Activated naive CD4-positive, alpha-beta T cell treated with anti-CD3 and anti-CD28 coated beads for 36 hours (primary cell): ENCODE results near the gene KIAA1755. TPM values are rescaled to one million over a fixed set of nuclear protein-coding genes. Genes with fewer than 3 reads are reported as not detected.
A peak's percentile ranks its signal among the peaks of the same experiment; 100 is the strongest.

Experiments
- CTCF ChIA-PET: fragments of 350-600 bp; sonication (Branson Sonifier 250); formaldehyde crosslinking; loops from one replicate; lab custom pipeline; 2021; ENCODE audit warnings: antibody characterized with exemption; lab: Charles Lee
- DNase-seq: peaks from one replicate; pipeline ENCODE4 v3.0.0-alpha.2; 2020
- H3K27ac Mint-ChIP-seq: one replicate; pipeline ENCODE4 v1.8.0; 2021; ENCODE audit warnings: mild to moderate bottlenecking, mixed read lengths
- H3K27me3 Mint-ChIP-seq: one replicate; pipeline ENCODE4 v1.8.0; 2021; ENCODE audit warnings: low read depth, mixed read lengths
- H3K36me3 Mint-ChIP-seq: one replicate; pipeline ENCODE4 v1.8.0; 2021; ENCODE audit warnings: low read depth, mixed read lengths
- H3K4me1 Mint-ChIP-seq: one replicate; pipeline ENCODE4 v1.8.0; 2021; ENCODE audit warnings: low read depth, mixed read lengths
- H3K4me3 Mint-ChIP-seq: one replicate; pipeline ENCODE4 v1.8.0; 2021; ENCODE audit warnings: mild to moderate bottlenecking, moderate library complexity, mixed read lengths
- H3K9me3 Mint-ChIP-seq: one replicate; pipeline ENCODE4 v1.8.0; 2021; ENCODE audit warnings: mixed read lengths
- intact Hi-C: fragments of 100-400 bp; cut with micrococcal nuclease; formaldehyde crosslinking; loops from one replicate; pipeline ENCODE4 v1.15.1; 2023
- total RNA-seq, 2 experiments: library from RNA; stranded (reverse); gene quantifications; one replicate each; pipeline ENCODE4 v1.2.3, GENCODE V29; 2021

The KIAA1755 gene
- not detected for total RNA-seq

- no peak within 1 kb of the TSS for H3K27ac Mint-ChIP-seq
- peaks cover 4% of the 10 kb centered on the region for H3K4me1 Mint-ChIP-seq
- H3K27me3 Mint-ChIP-seq: peaks cover 35% of the 10 kb centered on the region
- H3K36me3 Mint-ChIP-seq: no peaks in the 10 kb centered on the region
- no peaks in the 10 kb centered on the region for H3K9me3 Mint-ChIP-seq
- H3K4me3 Mint-ChIP-seq: no peak within 1 kb of the TSS
- CTCF ChIA-PET: no interaction called here
- intact Hi-C loops: no loop called here
- no peak for DNase-seq
Measured at GRCh38 chr20:38260378-38261053, at the start of gene KIAA1755. TSS of gene KIAA1755 (minus strand) at chr20:38260735. CDS start at chr20:38260500, 235 bp downstream.

- H3K9me3 Mint-ChIP-seq: no peaks in the 10 kb centered on the region
- CTCF ChIA-PET: no interaction called here
- no peak for DNase-seq
- no peak overlapping the region for H3K27ac Mint-ChIP-seq
- H3K36me3 Mint-ChIP-seq: no peaks in the 10 kb centered on the region
- H3K4me1 Mint-ChIP-seq: peaks cover 8% of the 10 kb centered on the region
- intact Hi-C loops: no loop called here
- H3K27me3 Mint-ChIP-seq: peaks cover 32% of the 10 kb centered on the region
- H3K4me3 Mint-ChIP-seq: no peak overlapping the region
Measured at GRCh38 chr20:38308447-38308846, 47.9 kb upstream of the KIAA1755 start.

GRCh38 chr20:38308047-38308438 lies 47.5 kb upstream of the KIAA1755 start:
- Mint-ChIP-seq H3K27me3 (peaks cover 36% of the 10 kb centered on the region), H3K4me3 (no peak overlapping the region), H3K27ac (no peak overlapping the region), H3K4me1 (peaks cover 8% of the 10 kb centered on the region), H3K36me3 (no peaks in the 10 kb centered on the region), H3K9me3 (no peaks in the 10 kb centered on the region)
- DNase-seq: no peak
- CTCF ChIA-PET: no interaction called here
- intact Hi-C loops: no loop called here

DNA sequence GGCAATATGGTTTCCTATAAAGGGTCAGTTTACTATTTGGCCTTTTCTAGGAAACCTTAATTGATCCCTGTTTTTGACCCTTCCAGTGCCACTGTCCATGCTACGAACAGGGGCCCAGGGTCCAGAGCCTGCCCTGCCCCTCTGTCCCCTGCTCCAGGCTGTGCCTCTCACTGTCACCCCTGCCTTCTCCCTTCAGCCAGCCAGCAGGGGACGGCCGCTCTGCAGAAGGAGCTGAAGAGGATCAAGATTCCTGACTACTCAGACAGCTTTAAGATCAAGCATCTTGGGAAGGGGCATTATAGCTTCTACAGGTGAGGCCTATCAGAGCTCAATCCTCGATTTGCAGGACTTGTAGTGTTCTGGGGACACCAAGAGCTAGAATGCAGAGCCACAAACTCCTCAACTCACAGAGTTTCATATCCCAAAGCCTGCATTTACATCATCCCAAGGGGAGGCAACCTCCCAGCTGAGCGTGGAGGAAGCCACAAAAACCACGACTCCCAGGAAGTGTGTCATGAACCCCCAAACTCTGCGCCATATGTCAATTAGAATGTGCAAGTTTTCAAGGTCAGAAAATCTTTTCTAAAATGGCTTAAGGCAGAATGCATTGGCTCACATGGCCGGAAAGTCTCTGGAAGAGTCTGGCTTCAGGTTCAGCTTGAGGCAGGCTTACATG lies 47.0 kb upstream of the KIAA1755 start:
- H3K36me3 Mint-ChIP-seq: no peaks in the 10 kb centered on the region
- peaks cover 41% of the 10 kb centered on the region for H3K27me3 Mint-ChIP-seq
- intact Hi-C loops: no loop called here
- no peaks in the 10 kb centered on the region for H3K9me3 Mint-ChIP-seq
- CTCF ChIA-PET: no interaction called here
- no peak overlapping the region for H3K4me3 Mint-ChIP-seq
- DNase-seq: no peak
- peaks cover 8% of the 10 kb centered on the region for H3K4me1 Mint-ChIP-seq
- no peak overlapping the region for H3K27ac Mint-ChIP-seq

DNA sequence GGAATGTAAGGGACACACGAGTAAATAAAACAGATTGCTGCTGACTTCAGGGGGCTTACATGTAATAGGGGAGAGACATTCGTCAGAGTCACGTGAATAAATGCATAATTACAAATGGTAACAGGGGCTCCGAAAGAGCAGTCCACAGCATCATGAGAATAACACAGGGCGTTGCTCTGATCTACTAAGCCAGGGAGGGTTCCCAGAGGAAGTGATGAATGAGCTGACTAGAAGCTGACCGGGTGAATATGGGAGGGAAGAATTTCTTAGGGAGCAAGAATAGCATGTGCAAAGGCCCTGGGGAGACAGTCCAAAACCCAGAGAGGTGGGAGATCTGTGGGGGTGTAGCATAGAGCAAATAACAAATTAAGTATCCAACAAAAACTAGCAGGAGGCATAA lies 45.8 kb upstream of the KIAA1755 start:
- Mint-ChIP-seq H3K4me3 (no peak overlapping the region), H3K27ac (no peak overlapping the region), H3K9me3 (no peaks in the 10 kb centered on the region), H3K4me1 (peaks cover 8% of the 10 kb centered on the region), H3K27me3 (peaks cover 48% of the 10 kb centered on the region), H3K36me3 (no peaks in the 10 kb centered on the region)
- DNase-seq: no peak
- CTCF ChIA-PET: no interaction called here
- intact Hi-C loops: no loop called here

DNA sequence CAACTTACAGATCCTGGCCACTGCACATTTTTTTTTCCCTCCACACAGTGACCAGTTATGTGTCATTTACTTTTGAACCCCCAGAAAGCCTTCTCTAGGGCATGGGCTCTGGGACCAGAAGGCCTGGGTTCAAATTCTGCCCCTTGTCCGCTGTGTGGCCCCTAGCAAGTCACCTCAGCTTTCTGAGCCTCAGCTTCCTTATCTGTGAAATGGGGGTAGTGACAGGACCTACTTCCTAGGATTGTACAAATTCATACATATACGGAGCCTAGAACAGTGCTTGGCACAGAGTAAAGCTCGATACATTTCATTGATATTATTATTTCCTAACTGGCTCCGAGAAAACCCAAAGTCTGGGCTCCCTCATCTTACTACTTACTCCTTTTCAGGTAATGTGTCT lies 45.0 kb upstream of the KIAA1755 start:
- Mint-ChIP-seq H3K4me3 (no peak overlapping the region), H3K27ac (no peak overlapping the region), H3K9me3 (no peaks in the 10 kb centered on the region), H3K36me3 (no peaks in the 10 kb centered on the region), H3K4me1 (peaks cover 8% of the 10 kb centered on the region), H3K27me3 (peaks cover 52% of the 10 kb centered on the region)
- intact Hi-C loops: no loop called here
- no peak for DNase-seq
- CTCF ChIA-PET: interaction anchor here (1.6 kb wide), 1 partner anchor 12 kb away, joined by 5 read pairs; no protein-coding TSS in a partner anchor

DNA sequence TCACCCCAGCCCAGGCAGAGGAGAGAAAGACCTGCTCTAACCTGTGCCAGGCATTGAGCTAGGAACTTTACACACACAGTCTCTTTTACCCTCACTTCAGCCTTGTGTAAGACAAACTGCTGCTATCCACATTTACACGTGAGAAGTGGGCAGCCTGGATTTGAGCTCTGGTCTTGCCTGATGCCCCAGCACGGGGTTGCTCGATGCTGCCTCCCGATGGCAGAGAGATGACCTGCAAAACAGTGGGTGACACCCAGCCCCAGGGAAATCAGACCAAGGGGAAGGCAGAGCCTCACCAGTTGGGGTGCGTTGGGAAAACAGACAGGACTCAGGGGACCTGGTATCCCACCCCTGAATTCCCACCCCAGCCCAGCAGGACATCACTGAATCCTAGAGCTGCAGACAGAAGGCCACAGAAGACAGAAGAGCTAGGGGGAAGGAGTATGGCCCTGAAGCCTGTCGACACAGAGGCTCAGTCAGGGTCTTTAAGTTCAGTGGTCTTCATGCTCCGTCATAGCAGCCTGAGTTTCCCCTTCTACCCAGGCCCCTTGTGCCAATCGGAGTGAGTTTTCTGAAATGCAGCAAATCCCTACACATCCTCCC lies 44.4 kb upstream of the KIAA1755 start:
- Mint-ChIP-seq H3K36me3 (no peaks in the 10 kb centered on the region), H3K27ac (no peak overlapping the region), H3K27me3 (peaks cover 52% of the 10 kb centered on the region), H3K4me3 (no peak overlapping the region), H3K4me1 (peaks cover 8% of the 10 kb centered on the region), H3K9me3 (no peaks in the 10 kb centered on the region)
- peak; percentile 35 for DNase-seq
- intact Hi-C loops: no loop called here
- CTCF ChIA-PET: interaction anchor here (0.7 to 1.6 kb wide), 3 partner anchors 12 to 777 kb away, joined by 3 to 5 read pairs (median 3); no protein-coding TSS in a partner anchor

DNA sequence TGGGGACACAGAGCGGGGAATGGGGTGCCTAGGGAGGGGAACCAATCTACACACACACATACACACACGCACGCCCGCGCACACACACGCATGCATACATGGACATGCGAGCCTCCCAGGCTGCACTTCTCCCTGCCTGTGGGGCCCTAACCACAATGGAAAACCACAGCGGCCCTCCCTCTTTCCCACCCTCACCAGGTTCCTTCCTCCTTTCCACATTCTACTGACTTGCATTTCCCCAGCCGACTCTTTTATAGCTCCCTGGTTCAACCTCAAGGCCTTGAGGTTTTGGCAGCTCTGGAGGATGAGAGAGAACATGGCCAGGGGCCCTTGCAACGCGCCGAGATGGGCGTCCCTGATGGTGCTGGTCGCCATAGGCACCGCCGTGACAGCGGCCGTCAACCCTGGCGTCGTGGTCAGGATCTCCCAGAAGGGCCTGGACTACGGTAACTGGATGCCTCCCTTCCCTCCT lies 43.4 kb upstream of the KIAA1755 start, which contains the start of gene BPI:
TSS of gene BPI (plus strand) at position 249 of the 472 bp plus-strand sequence. CDS start at position 317, 68 bp downstream.
- intact Hi-C loops: no loop called here
- CTCF ChIA-PET: interaction anchor here (0.9 to 1.2 kb wide), 2 partner anchors 83 to 309 kb away, joined by 3 read pairs; no protein-coding TSS in a partner anchor
- peaks cover 50% of the 10 kb centered on the region for H3K27me3 Mint-ChIP-seq
- no peaks in the 10 kb centered on the region for H3K36me3 Mint-ChIP-seq
- H3K9me3 Mint-ChIP-seq: no peaks in the 10 kb centered on the region
- no peak within 1 kb of the TSS for H3K27ac Mint-ChIP-seq
- no peak within 1 kb of the TSS for H3K4me3 Mint-ChIP-seq
- peaks cover 8% of the 10 kb centered on the region for H3K4me1 Mint-ChIP-seq
- no peak for DNase-seq

DNA sequence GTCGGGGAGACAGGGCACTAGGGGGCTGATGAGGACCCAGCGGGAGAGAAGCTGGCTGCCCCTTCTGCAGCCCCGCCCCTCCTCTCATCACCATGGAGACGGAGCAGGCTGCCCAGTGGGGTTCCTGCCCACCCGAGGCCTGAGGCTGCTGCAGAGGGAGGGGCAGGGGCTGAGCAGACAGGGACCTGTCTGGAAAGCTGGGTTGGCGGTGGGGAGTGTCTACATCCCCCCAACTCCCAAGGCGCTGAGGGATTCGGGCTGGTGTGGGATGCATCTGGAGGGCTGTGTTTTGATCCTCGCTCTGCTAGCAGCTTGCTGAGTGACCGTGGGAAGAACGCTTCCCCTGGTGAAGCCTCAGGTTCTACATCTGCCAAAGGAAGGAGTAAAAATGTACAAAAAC lies 42.3 kb upstream of the KIAA1755 start:
- intact Hi-C loops: no loop called here
- H3K27ac Mint-ChIP-seq: no peak overlapping the region
- CTCF ChIA-PET: interaction anchor here (0.9 to 1.2 kb wide), 3 partner anchors 11 to 308 kb away, joined by 3 to 4 read pairs (median 3); no protein-coding TSS in a partner anchor
- no peaks in the 10 kb centered on the region for H3K9me3 Mint-ChIP-seq
- no peak for DNase-seq
- H3K4me3 Mint-ChIP-seq: no peak overlapping the region
- peaks cover 8% of the 10 kb centered on the region for H3K4me1 Mint-ChIP-seq
- H3K36me3 Mint-ChIP-seq: no peaks in the 10 kb centered on the region
- peaks cover 48% of the 10 kb centered on the region for H3K27me3 Mint-ChIP-seq

GRCh38 chr20:38301309-38301708 lies 40.8 kb upstream of the KIAA1755 start:
- Mint-ChIP-seq H3K9me3 (no peaks in the 10 kb centered on the region), H3K27me3 (peaks cover 43% of the 10 kb centered on the region), H3K4me1 (peaks cover 8% of the 10 kb centered on the region), H3K27ac (no peak overlapping the region), H3K4me3 (no peak overlapping the region), H3K36me3 (no peaks in the 10 kb centered on the region)
- DNase-seq: no peak
- intact Hi-C loops: no loop called here
- CTCF ChIA-PET: interaction anchor here (0.7 to 1.4 kb wide), 3 partner anchors 9 to 1024 kb away, joined by 3 read pairs; no protein-coding TSS in a partner anchor

GRCh38 chr20:38300438-38300837 lies 39.9 kb upstream of the KIAA1755 start:
- DNase-seq: no peak
- H3K4me3 Mint-ChIP-seq: no peak overlapping the region
- H3K36me3 Mint-ChIP-seq: no peaks in the 10 kb centered on the region
- H3K4me1 Mint-ChIP-seq: peaks cover 8% of the 10 kb centered on the region
- no peaks in the 10 kb centered on the region for H3K9me3 Mint-ChIP-seq
- no peak overlapping the region for H3K27ac Mint-ChIP-seq
- intact Hi-C loops: no loop called here
- H3K27me3 Mint-ChIP-seq: peaks cover 38% of the 10 kb centered on the region
- CTCF ChIA-PET: no interaction called here

- H3K36me3 Mint-ChIP-seq: no peaks in the 10 kb centered on the region
- CTCF ChIA-PET: no interaction called here
- intact Hi-C loops: no loop called here
- H3K4me3 Mint-ChIP-seq: no peak overlapping the region
- no peak for DNase-seq
- H3K27me3 Mint-ChIP-seq: peaks cover 34% of the 10 kb centered on the region
- no peak overlapping the region for H3K27ac Mint-ChIP-seq
- no peaks in the 10 kb centered on the region for H3K9me3 Mint-ChIP-seq
- peaks cover 8% of the 10 kb centered on the region for H3K4me1 Mint-ChIP-seq
Measured at GRCh38 chr20:38299963-38300362, 39.4 kb upstream of the KIAA1755 start.
